ENCODE measurements around the gene SFPQ.

The SFPQ gene

DNA sequence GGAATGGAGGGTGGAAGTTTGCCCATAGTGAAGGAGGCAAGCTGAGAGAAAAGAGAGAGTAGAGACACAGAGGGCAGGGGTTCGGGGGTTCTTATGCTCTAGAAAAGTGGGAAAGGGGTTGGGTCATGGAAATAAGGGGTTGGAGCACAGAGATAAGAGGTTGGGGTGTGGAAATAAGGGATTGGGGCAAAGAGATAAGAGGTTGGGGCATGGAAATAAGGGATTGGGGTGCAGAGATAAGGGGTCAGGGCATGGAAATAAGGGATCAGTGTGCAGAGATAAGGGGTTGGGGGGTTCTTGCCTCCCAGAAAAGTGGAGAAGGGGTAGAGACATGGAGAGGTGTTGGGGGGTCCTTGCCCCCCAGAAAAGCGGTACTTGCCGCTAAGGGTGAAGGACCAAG lies 56.2 kb downstream of the SFPQ start:
- no peak for DNase-seq
